HEK293 (cell line): ENCODE measurements around the gene BLVRB.
A peak's percentile ranks its signal among the peaks of the same experiment; 100 is the strongest.

ENCODE experiments used
- EGR2 ChIP-seq: fragments of 450-650 bp; formaldehyde crosslinking; IDR thresholded peaks from 2 replicates; pipeline ENCODE4 v1.5.1; 2016; ENCODE audit warnings: low read depth, missing biosample characterization, missing genetic modification characterization
- GLI4 ChIP-seq: fragments of 450-650 bp; formaldehyde crosslinking; IDR thresholded peaks from 2 replicates; pipeline ENCODE4 v1.5.1; 2016; ENCODE audit warnings: missing biosample characterization, missing genetic modification characterization
- GLIS1 ChIP-seq: fragments of 450-650 bp; formaldehyde crosslinking; IDR thresholded peaks from 2 replicates; pipeline ENCODE4 v1.5.1; 2016; ENCODE audit warnings: missing biosample characterization, missing genetic modification characterization
- GLIS2 ChIP-seq: fragments of 450-650 bp; formaldehyde crosslinking; IDR thresholded peaks from 2 replicates; pipeline ENCODE4 v1.5.1; 2016; ENCODE audit warnings: missing biosample characterization, missing genetic modification characterization
- PATZ1 ChIP-seq: fragments of 450-650 bp; formaldehyde crosslinking; IDR thresholded peaks from 2 replicates; pipeline ENCODE4 v1.5.1; 2016; ENCODE audit warnings: missing biosample characterization, missing genetic modification characterization
- REST ChIP-seq: fragments of 450-650 bp; formaldehyde crosslinking; IDR thresholded peaks from 2 replicates; pipeline ENCODE4 v1.5.1; 2016; ENCODE audit warnings: missing biosample characterization, missing genetic modification characterization
- ZBTB1 ChIP-seq: fragments of 450-650 bp; formaldehyde crosslinking; IDR thresholded peaks from 2 replicates; pipeline ENCODE4 v1.5.1; 2016; ENCODE audit warnings: missing biosample characterization, missing genetic modification characterization
- ZBTB11 ChIP-seq: fragments of 450-650 bp; formaldehyde crosslinking; conservative IDR thresholded peaks from 2 replicates; pipeline ENCODE4 v1.5.1; 2016; ENCODE audit warnings: low read depth, missing biosample characterization, missing genetic modification characterization
- ZNF157 ChIP-seq: fragments of 450-650 bp; formaldehyde crosslinking; IDR thresholded peaks from 2 replicates; pipeline ENCODE4 v1.5.1; 2016; ENCODE audit warnings: missing biosample characterization, missing genetic modification characterization
- ZNF221 ChIP-seq: fragments of 450-650 bp; formaldehyde crosslinking; IDR thresholded peaks from 2 replicates; pipeline ENCODE4 v1.5.1; 2017; ENCODE audit warnings: missing biosample characterization, missing genetic modification characterization, borderline replicate concordance
- ZNF24 ChIP-seq: fragments of 450-650 bp; formaldehyde crosslinking; IDR thresholded peaks from 2 replicates; pipeline ENCODE4 v1.5.1; 2016; ENCODE audit warnings: missing biosample characterization, missing genetic modification characterization
- ZNF473 ChIP-seq: fragments of 450-650 bp; formaldehyde crosslinking; IDR thresholded peaks from 2 replicates; pipeline ENCODE4 v1.5.1; 2017; ENCODE audit warnings: missing biosample characterization, missing genetic modification characterization
- ZNF501 ChIP-seq: fragments of 450-650 bp; formaldehyde crosslinking; IDR thresholded peaks from 2 replicates; pipeline ENCODE4 v1.5.1; 2016; ENCODE audit warnings: missing biosample characterization, missing genetic modification characterization
- ZNF530 ChIP-seq: fragments of 450-650 bp; formaldehyde crosslinking; IDR thresholded peaks from 2 replicates; pipeline ENCODE4 v1.5.1; 2016; ENCODE audit warnings: low read depth, missing biosample characterization, missing genetic modification characterization
- ZNF561 ChIP-seq: fragments of 450-650 bp; IDR thresholded peaks from 2 replicates; pipeline ENCODE4 v1.5.1; 2018; ENCODE audit warnings: missing biosample characterization, missing genetic modification characterization, borderline replicate concordance
- ZNF624 ChIP-seq: fragments of 450-650 bp; formaldehyde crosslinking; IDR thresholded peaks from 2 replicates; pipeline ENCODE4 v1.5.1; 2017; ENCODE audit warnings: missing biosample characterization, missing genetic modification characterization
- ZNF701 ChIP-seq: fragments of 450-650 bp; formaldehyde crosslinking; IDR thresholded peaks from 2 replicates; pipeline ENCODE4 v1.5.1; 2016; ENCODE audit warnings: missing biosample characterization, missing genetic modification characterization
- ZNF785 ChIP-seq: fragments of 450-650 bp; formaldehyde crosslinking; IDR thresholded peaks from 2 replicates; pipeline ENCODE4 v1.5.1; 2016; ENCODE audit warnings: missing biosample characterization, missing genetic modification characterization
- ZNF830 ChIP-seq: fragments of 450-650 bp; IDR thresholded peaks from 2 replicates; pipeline ENCODE4 v1.5.0; 2018; ENCODE audit warnings: missing biosample characterization, missing genetic modification characterization, low read depth, mild to moderate bottlenecking, moderate library complexity
- ZSCAN16 ChIP-seq: fragments of 450-650 bp; formaldehyde crosslinking; IDR thresholded peaks from 2 replicates; pipeline ENCODE4 v1.5.1; 2016; ENCODE audit warnings: missing biosample characterization, missing genetic modification characterization
- ZSCAN18 ChIP-seq: fragments of 450-650 bp; formaldehyde crosslinking; IDR thresholded peaks from 2 replicates; pipeline ENCODE4 v1.5.1; 2016; ENCODE audit warnings: missing biosample characterization, missing genetic modification characterization
- TF ChIP-seq, protein P1 (sequence below): fragments of 450-650 bp; formaldehyde crosslinking; optimal IDR thresholded peaks from 2 replicates; pipeline ENCODE3; 2016; ENCODE audit warnings: missing biosample characterization, mild to moderate bottlenecking, missing genetic modification characterization
- TF ChIP-seq, protein P2 (sequence below): fragments of 450-650 bp; formaldehyde crosslinking; IDR thresholded peaks from 2 replicates; pipeline ENCODE4 v1.5.1; 2016; ENCODE audit warnings: missing biosample characterization, missing genetic modification characterization
- TF ChIP-seq, protein P3 (sequence below): fragments of 450-650 bp; formaldehyde crosslinking; IDR thresholded peaks from 2 replicates; pipeline ENCODE4 v1.5.1; 2016; ENCODE audit warnings: missing biosample characterization, missing genetic modification characterization

The BLVRB gene

GRCh38 chr19:40464059-40465024 is 1.2 kb downstream of the BLVRB start (continued):
- TF ChIP-seq ZSCAN18 (no peak), ZNF473 (tag by site-specific recombination) (no peak), ZNF830 (tag by site-specific recombination) (no peak), GLIS2 (peak; percentile 18; the same call in 1 of the 2 replicates), ZNF701 (no peak), ZNF24 (tag by site-specific recombination) (peak; percentile 87), REST (tag by site-specific recombination) (peak; percentile 37; the same call in 1 of the 2 replicates), ZNF561 (tag by site-specific recombination) (peak; percentile 87), GLI4 (tag by site-specific recombination) (no peak), ZNF530 (tag by site-specific recombination) (no peak), EGR2 (tag by site-specific recombination) (no peak), ZNF785 (tag by site-specific recombination) (no peak), ZBTB11 (no peak), ZNF221 (tag by site-specific recombination) (no peak), ZNF501 (tag by site-specific recombination) (peak; percentile 31; the same call in 1 of the 2 replicates), PATZ1 (tag by site-specific recombination) (peak; percentile 80), ZNF624 (tag by site-specific recombination) (no peak), GLIS1 (no peak), ZBTB1 (tag by site-specific recombination) (no peak), ZSCAN16 (tag by site-specific recombination) (no peak), ZNF157 (tag by site-specific recombination) (no peak)
- TF ChIP-seq, protein P1, sequence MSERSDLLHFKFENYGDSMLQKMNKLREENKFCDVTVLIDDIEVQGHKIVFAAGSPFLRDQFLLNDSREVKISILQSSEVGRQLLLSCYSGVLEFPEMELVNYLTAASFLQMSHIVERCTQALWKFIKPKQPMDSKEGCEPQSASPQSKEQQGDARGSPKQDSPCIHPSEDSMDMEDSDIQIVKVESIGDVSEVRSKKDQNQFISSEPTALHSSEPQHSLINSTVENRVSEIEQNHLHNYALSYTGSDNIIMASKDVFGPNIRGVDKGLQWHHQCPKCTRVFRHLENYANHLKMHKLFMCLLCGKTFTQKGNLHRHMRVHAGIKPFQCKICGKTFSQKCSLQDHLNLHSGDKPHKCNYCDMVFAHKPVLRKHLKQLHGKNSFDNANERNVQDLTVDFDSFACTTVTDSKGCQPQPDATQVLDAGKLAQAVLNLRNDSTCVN: no peak
- TF ChIP-seq, protein P2, sequence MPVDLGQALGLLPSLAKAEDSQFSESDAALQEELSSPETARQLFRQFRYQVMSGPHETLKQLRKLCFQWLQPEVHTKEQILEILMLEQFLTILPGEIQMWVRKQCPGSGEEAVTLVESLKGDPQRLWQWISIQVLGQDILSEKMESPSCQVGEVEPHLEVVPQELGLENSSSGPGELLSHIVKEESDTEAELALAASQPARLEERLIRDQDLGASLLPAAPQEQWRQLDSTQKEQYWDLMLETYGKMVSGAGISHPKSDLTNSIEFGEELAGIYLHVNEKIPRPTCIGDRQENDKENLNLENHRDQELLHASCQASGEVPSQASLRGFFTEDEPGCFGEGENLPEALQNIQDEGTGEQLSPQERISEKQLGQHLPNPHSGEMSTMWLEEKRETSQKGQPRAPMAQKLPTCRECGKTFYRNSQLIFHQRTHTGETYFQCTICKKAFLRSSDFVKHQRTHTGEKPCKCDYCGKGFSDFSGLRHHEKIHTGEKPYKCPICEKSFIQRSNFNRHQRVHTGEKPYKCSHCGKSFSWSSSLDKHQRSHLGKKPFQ (tag by site-specific recombination): no peak
- TF ChIP-seq, protein P3, sequence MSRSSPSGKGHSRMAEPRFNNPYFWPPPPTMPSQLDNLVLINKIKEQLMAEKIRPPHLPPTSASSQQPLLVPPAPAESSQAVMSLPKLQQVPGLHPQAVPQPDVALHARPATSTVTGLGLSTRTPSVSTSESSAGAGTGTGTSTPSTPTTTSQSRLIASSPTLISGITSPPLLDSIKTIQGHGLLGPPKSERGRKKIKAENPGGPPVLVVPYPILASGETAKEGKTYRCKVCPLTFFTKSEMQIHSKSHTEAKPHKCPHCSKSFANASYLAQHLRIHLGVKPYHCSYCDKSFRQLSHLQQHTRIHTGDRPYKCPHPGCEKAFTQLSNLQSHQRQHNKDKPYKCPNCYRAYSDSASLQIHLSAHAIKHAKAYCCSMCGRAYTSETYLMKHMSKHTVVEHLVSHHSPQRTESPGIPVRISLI: peak; percentile 43; the same call in 1 of the 2 replicates
